ENCODE measurements around the gene WNT7A.

WNT7A gene

GRCh38 chr3:13828501-13829265 lies 51.2 kb downstream of the WNT7A start:
- FAIRE-seq, result no peak
- DNase-seq (ENCODE audit: insufficient read length, low spot score), result no peak
- no peak for TF ChIP-seq CTCF (IDR thresholded peaks at IDR 0.05; ENCODE audit: insufficient read depth, missing control alignments)

- TF ChIP-seq CTCF (IDR thresholded peaks at IDR 0.05; ENCODE audit: insufficient read depth, missing control alignments), result no peak
- DNase-seq (ENCODE audit: insufficient read length, low spot score) (no peak), FAIRE-seq (no peak)
Measured at GRCh38 chr3:13827699-13828098, 52.2 kb downstream of the WNT7A start.

- FAIRE-seq (no peak), DNase-seq (ENCODE audit: insufficient read length, low spot score) (no peak)
Measured at GRCh38 chr3:13827256-13827655, 52.6 kb downstream of the WNT7A start.

GRCh38 chr3:13826672-13827071 lies 53.2 kb downstream of the WNT7A start:
- no peak for FAIRE-seq
- TF ChIP-seq CTCF (IDR thresholded peaks at IDR 0.05; ENCODE audit: insufficient read depth, missing control alignments), result no peak
- DNase-seq (ENCODE audit: insufficient read length, low spot score), result no peak

More at GRCh38 chr3:13827256-13827655, 52.6 kb downstream of the WNT7A start:
- no peak for TF ChIP-seq CTCF (IDR thresholded peaks at IDR 0.05; ENCODE audit: insufficient read depth, missing control alignments)

- no peak for TF ChIP-seq CTCF (IDR thresholded peaks at IDR 0.05; ENCODE audit: insufficient read depth, missing control alignments)
- no peak for DNase-seq (ENCODE audit: insufficient read length, low spot score)
- FAIRE-seq, result no peak
Measured at GRCh38 chr3:13825821-13826220, 54.0 kb downstream of the WNT7A start.

- no peak for DNase-seq (ENCODE audit: insufficient read length, low spot score)
- no peak for FAIRE-seq
Measured at GRCh38 chr3:13825311-13825579, 54.6 kb downstream of the WNT7A start.

More at GRCh38 chr3:13825311-13825579, 54.6 kb downstream of the WNT7A start:
- TF ChIP-seq CTCF (IDR thresholded peaks at IDR 0.05; ENCODE audit: insufficient read depth, missing control alignments), result no peak

Data from D721Med (cell line).